Liver (tissue), 9 donors: ENCODE results near the gene SRXN1. TPM values are rescaled to one million over a fixed set of nuclear protein-coding genes. Genes with fewer than 3 reads are reported as not detected.

ENCODE experiments used
- DNase-seq: peaks from one replicate; pipeline ENCODE4 v3.0.0-alpha.2; 2017; ENCODE audit warnings: low spot score
- H3K27ac ChIP-seq, 2 donors: one replicate each; pipeline ENCODE4 v1.7.0; 2013; ENCODE audit warnings: inconsistent platforms in 2 of 2, low read length in 2 of 2, control low read depth in 1 of 2, low read depth in 1 of 2, mild to moderate bottlenecking in 1 of 2
- H3K27me3 ChIP-seq, 4 donors: one replicate each; pipeline versions ENCODE4 v1.6.1 to v1.7.0; 2013; ENCODE audit warnings: low read length in 3 of 4, inconsistent platforms in 1 of 4, mild to moderate bottlenecking in 1 of 4, moderate library complexity in 1 of 4; ENCODE audit not compliant: control insufficient read depth in 4 of 4, insufficient read depth in 4 of 4
- H3K36me3 ChIP-seq, 4 donors: one replicate each; pipeline versions ENCODE4 v1.6.1 to v1.7.0; 2013; ENCODE audit warnings: low read length in 3 of 4, mild to moderate bottlenecking in 3 of 4, low read depth in 1 of 4, moderate library complexity in 1 of 4; ENCODE audit not compliant: control insufficient read depth in 4 of 4, insufficient read depth in 3 of 4
- H3K4me1 ChIP-seq, 4 donors: one replicate each; pipeline versions ENCODE4 v1.6.1 to v1.7.0; 2013; ENCODE audit warnings: low read length in 3 of 4, mild to moderate bottlenecking in 3 of 4, moderate library complexity in 1 of 4; ENCODE audit not compliant: control insufficient read depth in 4 of 4, insufficient read depth in 4 of 4
- H3K4me3 ChIP-seq, 3 donors: one replicate each; pipeline versions ENCODE4 v1.6.1 to v1.7.0; 2013; ENCODE audit warnings: low read length in 3 of 3, control low read depth in 1 of 3, low read depth in 1 of 3, mild to moderate bottlenecking in 1 of 3
- H3K9ac ChIP-seq, 2 donors: one replicate each; pipeline ENCODE4 v1.7.0; 2013; ENCODE audit warnings: low read length in 2 of 2, mild to moderate bottlenecking in 2 of 2, moderate library complexity in 2 of 2, control low read depth in 1 of 2, low read depth in 1 of 2
- H3K9me3 ChIP-seq, 4 donors: one replicate each; pipeline versions ENCODE4 v1.6.1 to v1.7.0; 2013; ENCODE audit warnings: low read length in 3 of 4; ENCODE audit not compliant: control insufficient read depth in 4 of 4
- EGR1 ChIP-seq, 2 donors: IDR thresholded peaks; 2 replicates each; pipeline ENCODE4 v1.6.1; 2016 to 2018; ENCODE audit warnings: antibody characterized with exemption in 2 of 2, low read depth in 2 of 2
- FOXA1 ChIP-seq: IDR thresholded peaks from 2 replicates; pipeline ENCODE4 v1.6.1; 2016; ENCODE audit warnings: antibody characterized with exemption
- FOXA2 ChIP-seq: IDR thresholded peaks from 2 replicates; pipeline ENCODE4 v1.6.1; 2016; ENCODE audit warnings: antibody characterized with exemption
- GABPA ChIP-seq, 2 donors: IDR thresholded peaks in 1 of 2; conservative IDR thresholded peaks in 1 of 2; 2 replicates each; pipeline ENCODE4 v1.6.1; 2016; ENCODE audit warnings: antibody characterized with exemption in 2 of 2, mild to moderate bottlenecking in 1 of 2, moderate library complexity in 1 of 2
- HNF4A ChIP-seq, 2 donors: conservative IDR thresholded peaks; 2 replicates each; pipeline ENCODE4 v1.6.1; 2016; ENCODE audit warnings: antibody characterized with exemption in 2 of 2, mild to moderate bottlenecking in 2 of 2
- HNF4G ChIP-seq: IDR thresholded peaks from 2 replicates; pipeline ENCODE4 v1.6.1; 2016; ENCODE audit warnings: antibody characterized with exemption
- JUND ChIP-seq, 2 donors: IDR thresholded peaks; 2 replicates each; pipeline ENCODE4 v1.6.1; 2016; ENCODE audit warnings: antibody characterized with exemption in 2 of 2
- NR2F2 ChIP-seq: IDR thresholded peaks from 2 replicates; pipeline ENCODE4 v1.6.1; 2016; ENCODE audit warnings: antibody characterized with exemption
- RAD21 ChIP-seq, 2 donors: IDR thresholded peaks; 2 replicates each; pipeline ENCODE4 v1.6.1; 2016; ENCODE audit warnings: antibody characterized with exemption in 2 of 2, mild to moderate bottlenecking in 2 of 2
- REST ChIP-seq: IDR thresholded peaks from 2 replicates; pipeline ENCODE4 v1.6.1; 2016; ENCODE audit warnings: antibody characterized with exemption, mild to moderate bottlenecking
- RXRA ChIP-seq, 2 donors: IDR thresholded peaks; 2 replicates each; pipeline ENCODE4 v1.6.1; 2017 to 2018; ENCODE audit warnings: antibody characterized with exemption in 2 of 2, mild to moderate bottlenecking in 1 of 2
- SP1 ChIP-seq: IDR thresholded peaks from 2 replicates; pipeline ENCODE4 v1.6.1; 2018; ENCODE audit warnings: antibody characterized with exemption, mild to moderate bottlenecking
- TAF1 ChIP-seq: conservative IDR thresholded peaks from 2 replicates; pipeline ENCODE4 v1.6.1; 2016; ENCODE audit warnings: antibody characterized with exemption, mild to moderate bottlenecking
- YY1 ChIP-seq: IDR thresholded peaks from 2 replicates; pipeline ENCODE4 v1.6.1; 2016; ENCODE audit warnings: antibody characterized with exemption, mild to moderate bottlenecking
- WGBS: extraction: QIAGEN DNeasy Blood & Tissue Kit; methylation state at CpG from one replicate; pipeline ENCODE4 v1.1.7; 2013; 5-methylcytosine and 5-hydroxymethylcytosine counted together
- polyA plus RNA-seq, 2 donors: library from polyadenylated mRNA; stranded (reverse) in 1 of 2; unstranded in 1 of 2; fragments of 200-250 nt in 1 of 2; fragments of >200 nt in 1 of 2; fragmentation: Nextera tagmentation in 1 of 2; extraction: Ambion mirVana in 1 of 2; gene quantifications; one replicate each; pipeline versions ENCODE4 v1.2.1 to v1.2.3, GENCODE V29; 2013 to 2015
- total RNA-seq, 2 donors: library from RNA; depleted of rRNA; stranded (reverse); fragments of >200 nt; gene quantifications; one replicate each; pipeline ENCODE4 v1.2.3, GENCODE V29; 2014
- TF ChIP-seq, protein P1 (sequence below): fragments of 150-350 bp; IDR thresholded peaks from 2 replicates; pipeline ENCODE4 v1.5.1; 2017; ENCODE audit warnings: improper control_type of control experiment, low read depth, low read length; ENCODE audit not compliant: missing input control
- TF ChIP-seq, protein P2 (sequence below): IDR thresholded peaks from 2 replicates; pipeline ENCODE4 v1.6.1; 2016; ENCODE audit warnings: antibody characterized with exemption
- TF ChIP-seq, protein P3 (sequence below): IDR thresholded peaks from 2 replicates; pipeline ENCODE4 v1.6.1; 2016; ENCODE audit warnings: antibody characterized with exemption
- TF ChIP-seq, protein P4 (sequence below): IDR thresholded peaks from 2 replicates; pipeline ENCODE4 v1.6.1; 2016; ENCODE audit warnings: antibody characterized with exemption
- donor health status: healthy.
- donor health status: healthy.
- donor health status: healthy.
- donor health status: healthy.
- donor health status: healthy.

The SRXN1 gene
- total and polyA plus RNA-seq, 4 donors = 14.3 to 60.2 (median 24.8) TPM

DNA sequence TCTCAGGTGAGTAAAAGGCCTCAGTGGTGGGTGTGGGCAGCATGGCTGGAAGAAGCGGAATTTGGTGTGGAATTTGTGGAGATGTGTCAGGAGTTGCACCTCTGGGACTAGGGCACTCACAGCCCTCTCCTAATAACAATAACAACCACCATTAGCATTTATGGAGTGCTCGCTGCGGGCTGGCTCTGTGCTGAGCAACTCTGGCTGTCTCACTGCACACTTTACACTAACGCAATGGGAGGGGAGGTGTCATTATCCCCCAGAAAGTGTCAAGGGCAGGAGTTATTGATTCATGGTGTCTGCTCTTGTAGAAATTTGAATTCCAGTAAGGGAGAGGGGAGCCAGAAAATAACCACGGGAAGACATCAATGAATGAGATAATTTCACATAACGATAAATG, 45.3 kb upstream of the SRXN1 start:
- no peaks in the 10 kb centered on the region for H3K9me3 ChIP-seq
- no peak overlapping the region for H3K4me3 ChIP-seq
- H3K27ac ChIP-seq = no peak overlapping the region
- no peak for DNase-seq
- WGBS = 78% methylated on average over 6 of the region's 6 CpGs
- H3K36me3 ChIP-seq = no peaks in the 10 kb centered on the region
- no peak for TF ChIP-seq TAF1
- TF ChIP-seq REST = no peak
- no peak for TF ChIP-seq RXRA (IDR thresholded peaks at IDR 0.05)
- no peak for TF ChIP-seq RAD21 (IDR thresholded peaks at IDR 0.05)
- TF ChIP-seq HNF4A (conservative IDR thresholded peaks at IDR 0.05) = no peak
- TF ChIP-seq SP1 = no peak
- TF ChIP-seq, protein P1, sequence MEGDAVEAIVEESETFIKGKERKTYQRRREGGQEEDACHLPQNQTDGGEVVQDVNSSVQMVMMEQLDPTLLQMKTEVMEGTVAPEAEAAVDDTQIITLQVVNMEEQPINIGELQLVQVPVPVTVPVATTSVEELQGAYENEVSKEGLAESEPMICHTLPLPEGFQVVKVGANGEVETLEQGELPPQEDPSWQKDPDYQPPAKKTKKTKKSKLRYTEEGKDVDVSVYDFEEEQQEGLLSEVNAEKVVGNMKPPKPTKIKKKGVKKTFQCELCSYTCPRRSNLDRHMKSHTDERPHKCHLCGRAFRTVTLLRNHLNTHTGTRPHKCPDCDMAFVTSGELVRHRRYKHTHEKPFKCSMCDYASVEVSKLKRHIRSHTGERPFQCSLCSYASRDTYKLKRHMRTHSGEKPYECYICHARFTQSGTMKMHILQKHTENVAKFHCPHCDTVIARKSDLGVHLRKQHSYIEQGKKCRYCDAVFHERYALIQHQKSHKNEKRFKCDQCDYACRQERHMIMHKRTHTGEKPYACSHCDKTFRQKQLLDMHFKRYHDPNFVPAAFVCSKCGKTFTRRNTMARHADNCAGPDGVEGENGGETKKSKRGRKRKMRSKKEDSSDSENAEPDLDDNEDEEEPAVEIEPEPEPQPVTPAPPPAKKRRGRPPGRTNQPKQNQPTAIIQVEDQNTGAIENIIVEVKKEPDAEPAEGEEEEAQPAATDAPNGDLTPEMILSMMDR = no peak
- no peak for TF ChIP-seq GABPA (IDR thresholded peaks at IDR 0.05 in 1 of 2, conservative IDR thresholded peaks at IDR 0.05 in 1 of 2)
- no peak for TF ChIP-seq HNF4G
- TF ChIP-seq EGR1 (IDR thresholded peaks at IDR 0.05; ENCODE audit: low read depth in 2 of 2) = no peak
- TF ChIP-seq NR2F2 = no peak
- no peak for TF ChIP-seq YY1
- TF ChIP-seq FOXA1 = no peak
- TF ChIP-seq FOXA2 = no peak
- TF ChIP-seq, protein P2, sequence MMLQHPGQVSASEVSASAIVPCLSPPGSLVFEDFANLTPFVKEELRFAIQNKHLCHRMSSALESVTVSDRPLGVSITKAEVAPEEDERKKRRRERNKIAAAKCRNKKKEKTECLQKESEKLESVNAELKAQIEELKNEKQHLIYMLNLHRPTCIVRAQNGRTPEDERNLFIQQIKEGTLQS = no peak
- no peak for TF ChIP-seq JUND (IDR thresholded peaks at IDR 0.05)
- TF ChIP-seq, protein P3, sequence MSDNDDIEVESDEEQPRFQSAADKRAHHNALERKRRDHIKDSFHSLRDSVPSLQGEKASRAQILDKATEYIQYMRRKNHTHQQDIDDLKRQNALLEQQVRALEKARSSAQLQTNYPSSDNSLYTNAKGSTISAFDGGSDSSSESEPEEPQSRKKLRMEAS = no peak
- no peaks in the 10 kb centered on the region for H3K27me3 ChIP-seq
- H3K9ac ChIP-seq = no peak overlapping the region
- H3K4me1 ChIP-seq = peaks cover 3 to 13% (median 10%) of the 10 kb centered on the region in 4 donors

DNA sequence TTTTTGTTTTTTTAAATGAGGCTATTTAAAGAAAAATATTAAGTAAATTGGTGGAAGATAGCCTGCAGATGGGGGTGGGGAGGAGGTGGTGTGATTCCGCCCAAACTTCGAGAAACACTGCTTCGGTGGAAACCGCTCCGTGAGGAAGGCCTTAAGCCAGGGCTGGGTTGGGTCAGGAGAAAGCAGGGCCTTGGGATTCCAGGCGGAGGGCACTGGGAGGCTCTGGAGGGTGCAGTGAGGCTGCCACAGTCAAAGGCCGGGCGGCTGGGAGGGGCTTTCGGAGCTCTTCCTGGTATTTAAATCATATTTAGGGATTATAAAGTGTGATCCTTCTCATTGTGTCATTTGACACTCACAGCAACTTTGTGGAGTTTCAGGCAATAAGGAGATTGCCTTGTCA, 44.8 kb upstream of the SRXN1 start:
- no peak overlapping the region for H3K9ac ChIP-seq
- H3K4me1 ChIP-seq = peaks cover 3 to 13% (median 10%) of the 10 kb centered on the region in 4 donors
- no peaks in the 10 kb centered on the region for H3K9me3 ChIP-seq
- WGBS = 94% methylated on average over 9 of the region's 9 CpGs
- H3K27ac ChIP-seq = no peak overlapping the region
- H3K27me3 ChIP-seq = no peaks in the 10 kb centered on the region
- H3K36me3 ChIP-seq = no peaks in the 10 kb centered on the region
- no peak for DNase-seq
- no peak overlapping the region for H3K4me3 ChIP-seq
- TF ChIP-seq, protein P4, sequence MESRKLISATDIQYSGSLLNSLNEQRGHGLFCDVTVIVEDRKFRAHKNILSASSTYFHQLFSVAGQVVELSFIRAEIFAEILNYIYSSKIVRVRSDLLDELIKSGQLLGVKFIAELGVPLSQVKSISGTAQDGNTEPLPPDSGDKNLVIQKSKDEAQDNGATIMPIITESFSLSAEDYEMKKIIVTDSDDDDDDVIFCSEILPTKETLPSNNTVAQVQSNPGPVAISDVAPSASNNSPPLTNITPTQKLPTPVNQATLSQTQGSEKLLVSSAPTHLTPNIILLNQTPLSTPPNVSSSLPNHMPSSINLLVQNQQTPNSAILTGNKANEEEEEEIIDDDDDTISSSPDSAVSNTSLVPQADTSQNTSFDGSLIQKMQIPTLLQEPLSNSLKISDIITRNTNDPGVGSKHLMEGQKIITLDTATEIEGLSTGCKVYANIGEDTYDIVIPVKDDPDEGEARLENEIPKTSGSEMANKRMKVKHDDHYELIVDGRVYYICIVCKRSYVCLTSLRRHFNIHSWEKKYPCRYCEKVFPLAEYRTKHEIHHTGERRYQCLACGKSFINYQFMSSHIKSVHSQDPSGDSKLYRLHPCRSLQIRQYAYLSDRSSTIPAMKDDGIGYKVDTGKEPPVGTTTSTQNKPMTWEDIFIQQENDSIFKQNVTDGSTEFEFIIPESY = no peak
- TF ChIP-seq GABPA (IDR thresholded peaks at IDR 0.05 in 1 of 2, conservative IDR thresholded peaks at IDR 0.05 in 1 of 2) (no peak), REST (no peak), YY1 (no peak), HNF4A (conservative IDR thresholded peaks at IDR 0.05) (no peak), FOXA1 (no peak), JUND (IDR thresholded peaks at IDR 0.05) (no peak), RXRA (IDR thresholded peaks at IDR 0.05) (no peak), HNF4G (no peak), FOXA2 (no peak), NR2F2 (no peak)
- TF ChIP-seq, protein P1 = no peak
